Adrenal gland (tissue), 12 donors: ENCODE results near the gene ISY1. TPM values are rescaled to one million over a fixed set of nuclear protein-coding genes. Genes with fewer than 3 reads are reported as not detected.

Experiments used
- DNase-seq, 7 donors: peaks; one replicate each; pipeline ENCODE4 v3.0.0-alpha.2; 2019 to 2020
- H3K27ac ChIP-seq, 5 donors: fragments of 200-600 bp; sonication (generic) in 4 of 5; 1 replicate in 3 of 5; 2 replicates in 2 of 5; pipeline versions ENCODE4 v1.5.1 to v1.8.0; 2016 to 2020; ENCODE audit warnings: mild to moderate bottlenecking in 1 of 5
- H3K27me3 ChIP-seq: fragments of 200-600 bp; 2 replicates; pipeline ENCODE4 v1.8.0; 2021
- H3K36me3 ChIP-seq, 2 donors: fragments of 200-600 bp; replicated peaks in 1 of 2; 1 replicate in 1 of 2; 2 replicates in 1 of 2; pipeline versions ENCODE4 v1.5.1 to v1.8.0; 2018 to 2022
- H3K4me1 ChIP-seq, 2 donors: fragments of 200-600 bp; replicated peaks in 1 of 2; 1 replicate in 1 of 2; 2 replicates in 1 of 2; pipeline versions ENCODE4 v1.5.1 to v1.8.0; 2018 to 2021
- H3K4me3 ChIP-seq, 4 donors: fragments of 200-600 bp; sonication (generic) in 3 of 4; one replicate each; pipeline ENCODE4 v1.5.1; 2016 to 2018
- H3K9me3 ChIP-seq, 3 donors: fragments of 200-600 bp; sonication (generic) in 1 of 3; replicated peaks in 1 of 3; 1 replicate in 2 of 3; 2 replicates in 1 of 3; pipeline versions ENCODE4 v1.5.1 to v1.8.0; 2016 to 2021
- POLR2A ChIP-seq, 2 donors: fragments of 450-650 bp; IDR thresholded peaks; one replicate each; pipeline ENCODE4 v1.6.1; 2017; ENCODE audit warnings: antibody characterized with exemption in 2 of 2, mild to moderate bottlenecking in 2 of 2, moderate library complexity in 1 of 2
- WGBS, 4 donors: extraction: QIAGEN DNeasy Blood & Tissue Kit in 2 of 4; methylation state at CpG; one replicate each; pipeline versions ENCODE4 v1.1.5 to v1.1.7; 2013 to 2017; 5-methylcytosine and 5-hydroxymethylcytosine counted together
- intact Hi-C, 2 donors: fragments of 100-400 bp; cut with DNase I; formaldehyde crosslinking; loops; one replicate each; pipeline versions ENCODE4 v1.14.1 to v1.15.0; 2022 to 2023
- polyA plus RNA-seq, 3 donors: library from polyadenylated mRNA; stranded (reverse); fragments of 200-250 nt in 2 of 3; fragments of 350-450 nt in 1 of 3; fragmentation: Illumina TruSeq in 1 of 3; extraction: RNeasy Lipid Tissue Mini Kit (QIAGEN cat#74804) in 1 of 3; gene quantifications; one replicate each; pipeline ENCODE4 v1.2.3, GENCODE V29; 2013 to 2014
- total RNA-seq, 9 donors: library from RNA; depleted of rRNA in 4 of 9; stranded (reverse); fragments of >200 nt in 4 of 9; fragments of 120-200 nt in 1 of 9; fragmentation: NEBNext Ultra II Directional in 1 of 9; extraction: Animal tissue kit (Norgen Biotek cat#: 25700) in 1 of 9; gene quantifications; one replicate each; pipeline versions ENCODE4 v1.1.0 to v1.2.4, GENCODE V29; 2013 to 2023
- TF ChIP-seq, protein P1 (sequence below), 6 experiments: fragments of 450-650 bp in 4 of 6; fragments of 200-600 bp in 2 of 6; sonication (generic) in 1 of 6; IDR thresholded peaks; 1 replicate in 5 of 6; 2 replicates in 1 of 6; pipeline versions ENCODE4 v1.5.1 to v1.8.0; 2016 to 2021; ENCODE audit warnings: antibody characterized with exemption in 6 of 6, mild to moderate bottlenecking in 2 of 6, moderate library complexity in 1 of 6
- donor health status: healthy with polysubstance abuse.
- donor health status: Bipolar disorder and iron deficiency.
- donor health status: DM: yes; HTN: yes; CAD: no.
- donor health status: DM: no; HTN: no; CAD: no.
- donor health status: DM: no; HTN: no; CAD: no.
- donor health status: DM: yes; HTN: yes; CAD: no.

ISY1 gene
- total and polyA plus RNA-seq, 12 donors: 4.1 to 40.0 (median 26.1) TPM

DNA sequence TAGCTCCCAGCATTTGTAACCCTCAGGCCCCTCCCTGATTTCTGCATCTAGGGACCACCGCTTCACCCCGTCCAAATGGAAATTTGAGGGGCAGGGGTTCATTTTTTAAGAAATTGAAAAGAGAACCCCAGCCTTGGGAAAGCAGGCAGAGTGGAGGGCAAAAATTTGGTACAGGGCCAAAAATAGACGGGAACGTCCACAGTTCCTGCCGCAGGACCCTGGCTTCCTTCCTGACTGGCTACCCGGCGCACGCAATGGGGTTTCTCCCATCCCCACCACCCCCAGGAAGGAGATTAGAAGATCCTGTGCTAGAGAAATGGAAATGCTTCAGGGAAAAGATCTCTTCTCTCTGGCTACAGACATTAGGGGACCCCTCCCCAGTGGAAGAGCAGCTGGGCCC, 79.4 kb downstream of the ISY1 start:
- Histone ChIP-seq H3K4me1 (no peaks in the 10 kb centered on the region), H3K4me3 (no peak overlapping the region), H3K36me3 (no peaks in the 10 kb centered on the region), H3K27ac (no peak overlapping the region), H3K27me3 (no peaks in the 10 kb centered on the region), H3K9me3 (no peaks in the 10 kb centered on the region)
- DNase-seq: no peak
- TF ChIP-seq, protein P1, sequence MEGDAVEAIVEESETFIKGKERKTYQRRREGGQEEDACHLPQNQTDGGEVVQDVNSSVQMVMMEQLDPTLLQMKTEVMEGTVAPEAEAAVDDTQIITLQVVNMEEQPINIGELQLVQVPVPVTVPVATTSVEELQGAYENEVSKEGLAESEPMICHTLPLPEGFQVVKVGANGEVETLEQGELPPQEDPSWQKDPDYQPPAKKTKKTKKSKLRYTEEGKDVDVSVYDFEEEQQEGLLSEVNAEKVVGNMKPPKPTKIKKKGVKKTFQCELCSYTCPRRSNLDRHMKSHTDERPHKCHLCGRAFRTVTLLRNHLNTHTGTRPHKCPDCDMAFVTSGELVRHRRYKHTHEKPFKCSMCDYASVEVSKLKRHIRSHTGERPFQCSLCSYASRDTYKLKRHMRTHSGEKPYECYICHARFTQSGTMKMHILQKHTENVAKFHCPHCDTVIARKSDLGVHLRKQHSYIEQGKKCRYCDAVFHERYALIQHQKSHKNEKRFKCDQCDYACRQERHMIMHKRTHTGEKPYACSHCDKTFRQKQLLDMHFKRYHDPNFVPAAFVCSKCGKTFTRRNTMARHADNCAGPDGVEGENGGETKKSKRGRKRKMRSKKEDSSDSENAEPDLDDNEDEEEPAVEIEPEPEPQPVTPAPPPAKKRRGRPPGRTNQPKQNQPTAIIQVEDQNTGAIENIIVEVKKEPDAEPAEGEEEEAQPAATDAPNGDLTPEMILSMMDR (IDR thresholded peaks at IDR 0.05): no peak
- no peak for TF ChIP-seq POLR2A (IDR thresholded peaks at IDR 0.05)
- intact Hi-C loops: no loop called here
- WGBS, 4 donors: 75 to 83% (median 81%) methylated on average over 8 of the region's 8 CpGs

GRCh38 chr3:129078510-129078909, 82.4 kb downstream of the ISY1 start:
- WGBS, 4 donors: 82 to 93% (median 89%) methylated on average over 7 to 8 of the region's 8 CpGs
- Histone ChIP-seq H3K36me3 (no peaks in the 10 kb centered on the region), H3K4me3 (no peak overlapping the region), H3K27ac (no peak overlapping the region), H3K27me3 (no peaks in the 10 kb centered on the region), H3K4me1 (no peaks in the 10 kb centered on the region), H3K9me3 (no peaks in the 10 kb centered on the region)
- intact Hi-C loops: no loop called here
- no peak for TF ChIP-seq POLR2A (IDR thresholded peaks at IDR 0.05)
- TF ChIP-seq, protein P1 (IDR thresholded peaks at IDR 0.05): no peak
- DNase-seq: no peak

Other genes starting within 250 kb of the ISY1 start
- 1 to 10 TPM in 2 of 9 donors, under 1 TPM in 6, not detected in 1; 0.14 to 1.9 (median 0.56) TPM for gene CFAP92, start 167.0 kb downstream of the ISY1 start, total RNA-seq
- gene CFAP92, start 167.0 kb downstream of the ISY1 start, polyA plus RNA-seq: under 1 TPM; 0.27 to 0.48 (median 0.48) TPM
- gene EFCC1, start 159.8 kb downstream of the ISY1 start, total RNA-seq: 1 to 10 TPM in 7 of 9 donors, under 1 TPM in 2; 0.60 to 4.7 (median 1.8) TPM
- gene EFCC1, start 159.8 kb downstream of the ISY1 start, polyA plus RNA-seq: 1 to 10 TPM in 2 of 3 donors, under 1 TPM in 1; 0.46 to 6.0 (median 1.9) TPM
- gene GP9, start 100.3 kb downstream of the ISY1 start, total RNA-seq: 1 to 10 TPM in 1 of 9 donors, not detected in 8; 1.6 TPM
- under 1 TPM in 1 of 3 donors, not detected in 2; 0.13 TPM for gene GP9, start 100.3 kb downstream of the ISY1 start, polyA plus RNA-seq
- 10 to 100 TPM in 8 of 9 donors, 1 to 10 TPM in 1; 3.8 to 37.2 (median 32.0) TPM for gene RAB43, start 39.3 kb downstream of the ISY1 start, total RNA-seq
- 10 to 100 TPM in 1 of 3 donors, 1 to 10 TPM in 1, under 1 TPM in 1; 0.33 to 13.0 (median 7.9) TPM for gene RAB43, start 39.3 kb downstream of the ISY1 start, polyA plus RNA-seq
- 100 to 1,000 TPM; 296 to 804 (median 483) TPM for gene CNBP, start 22.8 kb upstream of the ISY1 start, total RNA-seq
- gene CNBP, start 22.8 kb upstream of the ISY1 start, polyA plus RNA-seq: 100 to 1,000 TPM; 373 to 465 (median 424) TPM
- 100 to 1,000 TPM; 105 to 318 (median 166) TPM for gene COPG1, start 88.5 kb upstream of the ISY1 start, total RNA-seq
- 100 to 1,000 TPM in 2 of 3 donors, 10 to 100 TPM in 1; 84.9 to 182 (median 160) TPM for gene COPG1, start 88.5 kb upstream of the ISY1 start, polyA plus RNA-seq
- gene HMCES, start 117.8 kb upstream of the ISY1 start, total RNA-seq: 10 to 100 TPM; 17.3 to 39.7 (median 25.4) TPM
- 10 to 100 TPM; 16.0 to 29.4 (median 19.9) TPM for gene HMCES, start 117.8 kb upstream of the ISY1 start, polyA plus RNA-seq